Fibroblast of lung (primary cell): ENCODE data around the gene KDM5B. TPM values are rescaled to one million over a fixed set of nuclear protein-coding genes. Genes with fewer than 3 reads are reported as not detected.

Experiments
- DNase-seq, 2 donors: peaks; one replicate each; pipeline versions ENCODE4 v3.0.0 to v3.0.0-alpha.2; 2010; ENCODE audit warnings: low read depth in 2 of 2
- H2AFZ ChIP-seq: 2 replicates; pipeline ENCODE4 v1.5.1; 2012; ENCODE audit warnings: low read length, control low read depth, inconsistent platforms
- H3K27ac ChIP-seq: 2 replicates; pipeline ENCODE4 v1.5.1; 2011; ENCODE audit warnings: low read length, control low read depth; ENCODE audit not compliant: insufficient read depth
- H3K27me3 ChIP-seq: 2 replicates; pipeline ENCODE4 v1.5.1; 2011; ENCODE audit warnings: mild to moderate bottlenecking, low read length; ENCODE audit not compliant: control insufficient read depth, insufficient read depth
- H3K36me3 ChIP-seq: 2 replicates; pipeline ENCODE4 v1.5.1; 2011; ENCODE audit warnings: low read length; ENCODE audit not compliant: control insufficient read depth, insufficient read depth
- H3K4me1 ChIP-seq: 2 replicates; pipeline ENCODE4 v1.5.1; 2011; ENCODE audit warnings: low read length; ENCODE audit not compliant: control insufficient read depth, insufficient read depth; ENCODE audit errors: extremely low read depth
- H3K4me2 ChIP-seq: 2 replicates; pipeline ENCODE4 v1.5.1; 2011; ENCODE audit warnings: low read length, control low read depth; ENCODE audit not compliant: insufficient read depth; ENCODE audit errors: extremely low read depth
- H3K4me3 ChIP-seq, 4 experiments: fragments of 200-600 bp in 1 of 4; sonication (generic) in 1 of 4; replicated peaks in 1 of 4; 2 replicates each; pipeline ENCODE4 v1.5.1; 2011 to 2016; ENCODE audit warnings: low read length in 4 of 4, low read depth in 3 of 4, mild to moderate bottlenecking in 3 of 4, control low read depth in 2 of 4, inconsistent platforms in 1 of 4, mixed read lengths in 1 of 4; ENCODE audit not compliant: insufficient read depth in 1 of 4; ENCODE audit errors: control extremely low read depth in 1 of 4
- H3K79me2 ChIP-seq: 2 replicates; pipeline ENCODE4 v1.5.1; 2012; ENCODE audit warnings: mild to moderate bottlenecking, low read length, inconsistent platforms; ENCODE audit not compliant: control insufficient read depth, insufficient read depth
- H3K9ac ChIP-seq: 2 replicates; pipeline ENCODE4 v1.5.1; 2011; ENCODE audit warnings: mild to moderate bottlenecking, low read length, control low read depth; ENCODE audit not compliant: insufficient read depth
- H3K9me3 ChIP-seq: 2 replicates; pipeline ENCODE4 v1.5.1; 2012; ENCODE audit warnings: low read depth, low read length; ENCODE audit not compliant: control insufficient read depth, insufficient read depth
- H4K20me1 ChIP-seq: 2 replicates; pipeline ENCODE4 v1.5.1; 2011; ENCODE audit warnings: low read length; ENCODE audit not compliant: control insufficient read depth, insufficient read depth; ENCODE audit errors: extremely low read depth
- EZH2 ChIP-seq: IDR thresholded peaks from 2 replicates; pipeline ENCODE4 v1.5.1; 2012; ENCODE audit warnings: low read length, control low read depth, mild to moderate bottlenecking; ENCODE audit errors: missing control alignments
- polyA minus RNA-seq: library from RNA; depleted of rRNA, polyadenylated mRNA; stranded (reverse); fragments of >200 nt; gene quantifications from 2 replicates; pipeline ENCODE4 v1.2.3, GENCODE V29; 2011; ENCODE audit warnings: low replicate concordance
- polyA plus RNA-seq, 2 donors: library from polyadenylated mRNA; depleted of rRNA in 1 of 2; stranded (reverse) in 1 of 2; unstranded in 1 of 2; fragments of >200 nt; gene quantifications; 2 replicates each; pipeline ENCODE4 v1.2.1, GENCODE V29; 2011 to 2012; ENCODE audit warnings: missing spikeins in 1 of 2
- total RNA-seq: library from RNA; depleted of rRNA; stranded (reverse); fragments of >200 nt; gene quantifications from 2 replicates; pipeline ENCODE4 v1.2.1, GENCODE V29; 2014
- TF ChIP-seq, protein P1 (sequence below), 2 donors: IDR thresholded peaks in 1 of 2; conservative IDR thresholded peaks in 1 of 2; 1 replicate in 1 of 2; 2 replicates in 1 of 2; pipeline ENCODE4 v1.5.1; 2011 to 2012; ENCODE audit warnings: low read length in 2 of 2, control low read depth in 1 of 2, inconsistent platforms in 1 of 2, low read depth in 1 of 2, mild to moderate bottlenecking in 1 of 2

KDM5B gene
- total RNA-seq, result 65.2 and 82.2 TPM in 2 replicates
- polyA plus RNA-seq, result 33.5 and 52.0 TPM in 2 replicates
- polyA plus RNA-seq (2012), result 17.1 and 30.6 TPM in 2 replicates
- polyA minus RNA-seq, result 38.4 and 47.2 TPM in 2 replicates

DNA sequence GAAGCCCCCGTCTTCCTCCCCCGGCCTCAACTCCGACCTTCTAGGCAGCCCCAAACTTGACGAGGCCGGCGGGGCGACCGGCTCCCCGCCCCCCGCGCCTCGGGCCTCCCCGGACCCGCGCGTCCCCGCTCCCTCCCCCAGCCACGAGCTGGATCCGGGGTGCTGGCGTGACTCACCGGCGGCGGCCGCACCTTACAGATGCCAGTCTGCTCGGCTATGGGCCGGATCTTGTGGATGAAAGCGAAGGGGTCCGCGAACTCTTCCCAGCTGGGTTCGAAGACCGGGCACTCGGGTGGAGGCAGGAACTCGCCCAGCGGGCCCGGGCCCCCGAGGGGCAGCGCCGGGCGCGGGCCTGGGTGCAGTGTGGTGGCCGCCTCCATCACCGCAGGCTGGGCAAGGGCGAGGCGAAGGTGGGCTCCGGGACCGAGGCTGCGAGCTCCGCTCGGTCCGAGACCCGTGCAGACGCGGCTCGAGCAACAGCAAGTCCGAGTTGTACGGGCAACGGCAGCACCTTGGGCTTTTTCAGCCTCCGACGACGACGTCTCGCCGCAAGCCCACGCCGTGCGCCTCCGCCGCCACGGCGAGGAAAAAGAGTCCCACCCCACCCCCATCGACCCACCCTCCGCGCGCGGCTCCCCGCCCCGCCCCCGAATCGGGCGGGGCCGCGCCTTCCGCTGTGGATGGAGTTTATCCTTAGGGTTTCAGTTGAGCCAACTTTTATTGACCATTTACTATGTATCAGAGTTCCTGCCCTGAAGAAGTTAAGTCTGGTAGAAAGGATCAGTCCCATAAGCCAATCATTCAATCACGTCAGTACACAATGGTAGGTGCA is at the start of gene KDM5B:
KDM5B (minus strand) TSS at position 496 of the 832 bp plus-strand sequence; CDS start at position 380, 116 bp downstream.
- peak within 1 kb of the TSS; percentile 71 to 93 (median 88) for H3K4me3 ChIP-seq
- H3K9ac ChIP-seq, result peak within 1 kb of the TSS; percentile 88
- peaks cover 2% of the 10 kb centered on the region for H3K27me3 ChIP-seq
- peak within 1 kb of the TSS; percentile 63 for H2AFZ ChIP-seq
- H3K79me2 ChIP-seq, result peaks cover 49% of the 10 kb centered on the region
- peak within 1 kb of the TSS; percentile 65 for H3K4me2 ChIP-seq
- peak within 1 kb of the TSS; percentile 77 for H3K27ac ChIP-seq
- H3K4me1 ChIP-seq, result peaks cover 9% of the 10 kb centered on the region
- no peaks in the 10 kb centered on the region for H4K20me1 ChIP-seq
- TF ChIP-seq, protein P1, sequence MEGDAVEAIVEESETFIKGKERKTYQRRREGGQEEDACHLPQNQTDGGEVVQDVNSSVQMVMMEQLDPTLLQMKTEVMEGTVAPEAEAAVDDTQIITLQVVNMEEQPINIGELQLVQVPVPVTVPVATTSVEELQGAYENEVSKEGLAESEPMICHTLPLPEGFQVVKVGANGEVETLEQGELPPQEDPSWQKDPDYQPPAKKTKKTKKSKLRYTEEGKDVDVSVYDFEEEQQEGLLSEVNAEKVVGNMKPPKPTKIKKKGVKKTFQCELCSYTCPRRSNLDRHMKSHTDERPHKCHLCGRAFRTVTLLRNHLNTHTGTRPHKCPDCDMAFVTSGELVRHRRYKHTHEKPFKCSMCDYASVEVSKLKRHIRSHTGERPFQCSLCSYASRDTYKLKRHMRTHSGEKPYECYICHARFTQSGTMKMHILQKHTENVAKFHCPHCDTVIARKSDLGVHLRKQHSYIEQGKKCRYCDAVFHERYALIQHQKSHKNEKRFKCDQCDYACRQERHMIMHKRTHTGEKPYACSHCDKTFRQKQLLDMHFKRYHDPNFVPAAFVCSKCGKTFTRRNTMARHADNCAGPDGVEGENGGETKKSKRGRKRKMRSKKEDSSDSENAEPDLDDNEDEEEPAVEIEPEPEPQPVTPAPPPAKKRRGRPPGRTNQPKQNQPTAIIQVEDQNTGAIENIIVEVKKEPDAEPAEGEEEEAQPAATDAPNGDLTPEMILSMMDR (conservative IDR thresholded peaks at IDR 0.05 in 1 of 2, IDR thresholded peaks at IDR 0.05 in 1 of 2; ENCODE audit: low read depth in 1 of 2, low read length in 2 of 2), result no peak
- TF ChIP-seq EZH2, result no peak
- DNase-seq, result peak; percentile 78 to 86
- H3K36me3 ChIP-seq, result no peaks in the 10 kb centered on the region
- no peaks in the 10 kb centered on the region for H3K9me3 ChIP-seq

DNA sequence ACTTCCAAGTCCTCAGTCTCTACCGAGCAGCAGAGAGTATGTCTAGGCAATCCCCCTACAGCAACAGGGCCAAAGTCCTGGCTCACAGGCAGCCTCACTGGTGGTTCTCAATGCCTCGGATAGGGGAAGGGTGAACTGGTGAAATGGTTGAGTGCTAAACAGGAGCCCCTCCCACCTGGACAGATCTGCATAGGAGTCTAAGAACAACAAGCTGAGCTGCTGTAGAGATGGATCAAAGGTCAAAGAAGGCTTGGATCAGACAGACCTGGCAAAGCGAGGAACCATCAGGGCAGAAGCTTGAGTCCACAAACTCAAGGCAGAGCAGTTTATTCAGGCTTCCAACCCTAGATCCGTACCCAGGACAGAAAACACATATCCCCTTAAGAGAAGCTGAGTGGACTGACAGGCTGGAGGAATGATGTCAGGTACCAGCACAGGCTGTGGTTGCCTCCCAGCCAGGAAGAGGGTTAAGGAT is 49.0 kb upstream of the KDM5B start:
- H3K36me3 ChIP-seq, result no peaks in the 10 kb centered on the region
- H2AFZ ChIP-seq, result no peak overlapping the region
- H3K79me2 ChIP-seq, result no peaks in the 10 kb centered on the region
- no peaks in the 10 kb centered on the region for H3K27me3 ChIP-seq
- DNase-seq, result no peak
- no peak overlapping the region for H3K4me3 ChIP-seq
- no peak overlapping the region for H3K4me2 ChIP-seq
- no peak overlapping the region for H3K9ac ChIP-seq
- no peak overlapping the region for H3K27ac ChIP-seq
- no peaks in the 10 kb centered on the region for H4K20me1 ChIP-seq
- TF ChIP-seq, protein P1 (conservative IDR thresholded peaks at IDR 0.05 in 1 of 2, IDR thresholded peaks at IDR 0.05 in 1 of 2; ENCODE audit: low read depth in 1 of 2, low read length in 2 of 2), result no peak
- TF ChIP-seq EZH2, result no peak
- H3K9me3 ChIP-seq, result no peaks in the 10 kb centered on the region
- H3K4me1 ChIP-seq, result peaks cover 4% of the 10 kb centered on the region

DNA sequence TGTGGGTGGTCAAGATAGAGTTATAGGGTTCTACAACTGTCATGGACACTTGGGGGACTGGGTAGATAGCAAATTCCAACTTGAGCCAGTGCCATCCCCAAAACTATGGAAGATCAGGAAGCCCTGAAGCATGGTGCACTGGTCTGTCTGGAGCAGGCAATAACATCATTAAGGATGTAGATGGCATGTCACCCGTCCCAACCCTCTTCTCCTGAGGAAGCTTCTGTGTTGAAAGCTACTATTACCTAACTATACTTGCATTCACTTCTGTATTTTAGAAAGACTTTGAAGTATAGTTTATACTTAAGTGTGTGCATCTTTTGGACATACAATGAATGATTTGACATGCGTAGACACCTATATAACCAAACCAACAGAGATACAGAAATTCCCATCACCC is 47.8 kb upstream of the KDM5B start:
- Histone ChIP-seq H3K4me1 (no peaks in the 10 kb centered on the region), H2AFZ (no peak overlapping the region), H3K9ac (no peak overlapping the region), H3K9me3 (no peaks in the 10 kb centered on the region), H3K27me3 (no peaks in the 10 kb centered on the region), H3K4me2 (no peak overlapping the region), H3K36me3 (no peaks in the 10 kb centered on the region), H3K27ac (no peak overlapping the region), H3K79me2 (no peaks in the 10 kb centered on the region), H3K4me3 (no peak overlapping the region), H4K20me1 (no peaks in the 10 kb centered on the region)
- no peak for DNase-seq
- no peak for TF ChIP-seq EZH2
- TF ChIP-seq, protein P1 (conservative IDR thresholded peaks at IDR 0.05 in 1 of 2, IDR thresholded peaks at IDR 0.05 in 1 of 2; ENCODE audit: low read depth in 1 of 2, low read length in 2 of 2), result no peak
